Measurements from ENCODE around the gene G0S2. TPM values are rescaled to one million over a fixed set of nuclear protein-coding genes. Genes with fewer than 3 reads are reported as not detected.

The G0S2 gene
- polyA plus RNA-seq, 3 donors = 176 to 1,583 (median 373) TPM

DNA sequence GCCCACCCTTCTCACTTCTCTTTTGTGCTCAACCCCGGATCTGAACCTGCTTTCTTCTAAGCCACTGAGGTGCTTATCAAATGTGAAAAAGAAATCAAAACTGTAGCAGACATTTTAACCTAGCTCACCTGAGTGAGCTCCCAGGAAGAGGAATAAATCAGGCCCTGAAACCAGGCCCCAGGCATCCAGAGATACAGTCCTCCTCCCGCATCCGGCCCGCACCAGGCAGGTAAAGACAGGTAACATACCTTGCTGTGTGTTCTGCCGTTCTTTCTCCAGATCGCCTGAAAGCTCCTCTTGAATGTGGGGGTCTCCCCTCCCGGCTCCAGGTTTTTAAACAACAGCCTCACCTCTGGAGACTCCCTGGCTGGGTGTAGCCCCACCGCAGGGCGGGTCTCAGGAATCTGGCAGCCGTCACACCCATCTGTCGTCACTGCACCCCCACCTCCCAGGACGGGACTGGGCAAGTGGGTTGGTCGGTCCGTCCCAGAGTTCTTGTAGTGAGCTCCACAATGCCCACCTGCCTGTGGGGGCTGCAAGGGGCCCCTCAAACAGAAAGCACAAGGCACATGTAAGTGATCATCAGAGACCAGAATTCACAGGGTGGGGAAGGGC lies 23.0 kb upstream of the G0S2 start, which contains the start of gene LAMB3:
Gene LAMB3 (minus strand): TSS at position 305 of the 615 bp plus-strand sequence. CDS start 1,481 bp downstream, outside the sequence.
- no peak for TF ChIP-seq CTCF (IDR thresholded peaks at IDR 0.05)
- H3K27ac ChIP-seq (ENCODE audit: low read depth in 1 of 2, low read length in 2 of 2) = peak within 1 kb of the TSS; percentile 48 to 92
- H3K4me3 ChIP-seq (replicated peaks in 1 of 3; ENCODE audit: low read depth in 2 of 3, low read length in 3 of 3) = no peak within 1 kb of the TSS
- H3K4me2 ChIP-seq (replicated peaks; ENCODE audit: extremely low read depth, low read length, poor library complexity, severe bottlenecking) = peak within 1 kb of the TSS; percentile 28
- H3K79me2 ChIP-seq (ENCODE audit: insufficient read depth, low read length) = no peaks in the 10 kb centered on the region
- peaks cover 11 to 42% of the 10 kb centered on the region in 2 donors for H3K27me3 ChIP-seq (ENCODE audit: control insufficient read depth in 2 of 2, insufficient read depth in 2 of 2, low read length in 2 of 2)
- Mint-ChIP-seq H3K9me3 (peaks cover 0 to 4% (median 0%) of the 10 kb centered on the region in 7 donors), H3K36me3 (peaks cover 4 to 14% of the 10 kb centered on the region in 2 donors), H3K27ac (peak within 1 kb of the TSS; percentile 83 to 99 (median 97)), H3K4me1 (peaks cover 72% of the 10 kb centered on the region), H3K27me3 (ENCODE audit: low read depth in 3 of 3) (peaks cover 37 to 48% (median 40%) of the 10 kb centered on the region in 3 donors), H3K4me3 (peak within 1 kb of the TSS; percentile 56 to 71)
- peak within 1 kb of the TSS; percentile 35 for H3K9ac ChIP-seq (ENCODE audit: insufficient read depth, low read length, poor library complexity, severe bottlenecking)
- H3K36me3 ChIP-seq (replicated peaks in 1 of 2; ENCODE audit: control insufficient read depth in 1 of 2, insufficient read depth in 2 of 2, low read length in 2 of 2) = no peaks in the 10 kb centered on the region
- intact Hi-C loops (cut with micrococcal nuclease) = no loop called here
- no peaks in the 10 kb centered on the region for H3K9me3 ChIP-seq (replicated peaks in 1 of 2; ENCODE audit: control insufficient read depth in 1 of 2, insufficient read depth in 1 of 2, low read length in 2 of 2)
- no peak within 1 kb of the TSS for H2AFZ ChIP-seq (ENCODE audit: insufficient read depth, low read depth, low read length, poor library complexity, severe bottlenecking)
- DNase-seq = no peak
- peaks cover 64 to 72% of the 10 kb centered on the region in 2 donors for H3K4me1 ChIP-seq (ENCODE audit: control insufficient read depth in 1 of 2, insufficient read depth in 2 of 2, low read length in 2 of 2)
- no peaks in the 10 kb centered on the region for H4K20me1 ChIP-seq (ENCODE audit: insufficient read depth, low read length)
- WGBS (ENCODE audit: insufficient coverage) = 86% methylated on average over 13 of the region's 14 CpGs

DNA sequence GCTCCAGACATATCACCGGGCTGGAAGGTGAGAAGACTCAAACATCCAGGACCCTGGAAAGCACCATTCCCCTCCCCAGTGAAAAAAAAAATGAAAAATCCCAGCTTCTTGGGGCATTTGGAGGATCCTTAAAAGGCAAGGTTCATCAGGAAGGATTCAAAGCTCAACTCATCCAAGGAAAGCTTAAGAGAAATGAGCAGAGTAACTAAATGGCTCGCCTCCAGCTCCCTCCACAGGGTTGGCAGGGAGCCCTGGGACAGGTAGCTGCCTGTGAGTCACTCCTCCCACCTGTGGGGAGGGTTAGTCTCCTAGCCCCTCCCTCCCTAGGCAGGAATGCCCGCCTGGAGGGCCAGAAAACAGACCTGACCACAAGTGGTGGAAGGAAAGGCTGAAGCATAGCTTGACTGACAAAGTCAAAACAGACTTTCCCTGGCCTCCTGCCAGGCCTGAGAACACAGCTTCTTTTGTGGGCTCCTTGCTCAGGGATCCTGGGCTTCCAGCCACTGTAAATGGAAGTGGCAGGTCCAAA lies 22.3 kb upstream of the G0S2 start:
- DNase-seq = peak in 2 of 3 donors; percentile 44 to 59
- Histone ChIP-seq H3K79me2 (ENCODE audit: insufficient read depth, low read length) (no peaks in the 10 kb centered on the region), H3K4me2 (replicated peaks; ENCODE audit: extremely low read depth, low read length, poor library complexity, severe bottlenecking) (no peak overlapping the region), H3K27me3 (ENCODE audit: control insufficient read depth in 2 of 2, insufficient read depth in 2 of 2, low read length in 2 of 2) (peaks cover 9 to 49% of the 10 kb centered on the region in 2 donors), H3K4me1 (ENCODE audit: control insufficient read depth in 1 of 2, insufficient read depth in 2 of 2, low read length in 2 of 2) (peaks cover 64 to 72% of the 10 kb centered on the region in 2 donors), H2AFZ (ENCODE audit: insufficient read depth, low read depth, low read length, poor library complexity, severe bottlenecking) (no peak overlapping the region), H3K4me3 (replicated peaks in 1 of 3; ENCODE audit: low read depth in 2 of 3, low read length in 3 of 3) (no peak overlapping the region), H3K36me3 (replicated peaks in 1 of 2; ENCODE audit: control insufficient read depth in 1 of 2, insufficient read depth in 2 of 2, low read length in 2 of 2) (no peaks in the 10 kb centered on the region), H3K27ac (ENCODE audit: low read depth in 1 of 2, low read length in 2 of 2) (no peak overlapping the region), H3K9ac (ENCODE audit: insufficient read depth, low read length, poor library complexity, severe bottlenecking) (no peak overlapping the region), H4K20me1 (ENCODE audit: insufficient read depth, low read length) (no peaks in the 10 kb centered on the region), H3K9me3 (replicated peaks in 1 of 2; ENCODE audit: control insufficient read depth in 1 of 2, insufficient read depth in 1 of 2, low read length in 2 of 2) (no peaks in the 10 kb centered on the region)
- no peak for TF ChIP-seq CTCF (IDR thresholded peaks at IDR 0.05)
- H3K9me3 Mint-ChIP-seq = peaks cover 0 to 4% (median 0%) of the 10 kb centered on the region in 7 donors
- H3K36me3 Mint-ChIP-seq = peaks cover 9 to 21% of the 10 kb centered on the region in 2 donors
- peaks cover 40 to 55% (median 42%) of the 10 kb centered on the region in 3 donors for H3K27me3 Mint-ChIP-seq (ENCODE audit: low read depth in 3 of 3)
- peak overlapping the region in 6 of 7 donors; percentile 38 to 99 (median 97) for H3K27ac Mint-ChIP-seq
- H3K4me3 Mint-ChIP-seq = no peak overlapping the region
- intact Hi-C loops (cut with micrococcal nuclease) = no loop called here
- H3K4me1 Mint-ChIP-seq = peaks cover 72% of the 10 kb centered on the region
- no CpG with 5 or more reads among the region's 3 CpGs for WGBS (ENCODE audit: insufficient coverage)
